ENCODE measurements around the gene GALNS. TPM values are rescaled to one million over a fixed set of nuclear protein-coding genes. Genes with fewer than 3 reads are reported as not detected.
"Not testable (repeated sequence)": the region's sequence is repeated elsewhere in the genome, so short reads cannot be mapped to it uniquely, and the experiment has no call there.

Gene GALNS
- total and polyA plus RNA-seq, 8 donors = 5.7 to 26.1 (median 9.1) TPM

DNA sequence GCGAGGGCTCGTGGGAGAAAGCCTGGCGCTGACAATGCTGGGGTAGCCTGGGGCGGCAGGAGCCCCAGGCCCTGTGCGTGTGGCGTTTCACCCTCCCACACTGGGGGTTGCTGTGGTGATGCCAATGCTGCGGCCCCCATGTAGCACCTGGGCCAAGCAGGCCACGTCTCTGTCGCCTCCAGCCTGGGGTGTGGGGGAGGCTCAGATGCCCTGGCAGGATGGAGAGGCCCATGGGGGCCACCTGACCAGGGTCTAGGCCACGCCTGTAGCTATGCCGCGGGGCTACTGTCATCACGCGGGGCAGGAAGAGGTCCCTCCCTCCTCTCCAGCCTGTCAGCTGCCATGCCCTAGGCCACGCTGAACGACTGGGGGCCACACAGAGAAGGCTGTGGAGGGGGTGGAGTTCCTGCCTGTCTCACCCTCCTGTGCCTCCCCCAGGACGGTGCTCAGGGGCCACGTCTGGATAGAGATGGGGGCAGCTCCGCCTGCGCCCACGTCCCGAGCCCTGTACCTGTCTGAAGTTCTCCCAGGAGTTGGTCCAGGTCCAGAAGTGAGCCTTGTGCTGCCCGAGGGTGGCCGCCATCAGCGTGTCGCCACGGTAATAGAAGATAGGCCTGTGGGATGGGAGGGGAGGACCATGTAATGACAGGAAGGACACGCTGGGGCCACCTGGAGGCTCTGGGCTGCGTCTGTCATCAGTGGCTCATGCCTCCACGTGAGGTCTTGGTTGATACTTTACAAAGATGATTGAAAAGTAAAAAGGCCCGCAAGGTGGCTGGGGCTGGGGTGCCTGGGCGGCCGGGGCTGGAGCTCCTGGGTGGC is 32.3 kb downstream of the GALNS start:
- 87 to 91% methylated on average over 33 of the region's 33 CpGs for WGBS, 2 donors
- Histone ChIP-seq H3K4me3 (no peak overlapping the region), H3K27me3 (no peaks in the 10 kb centered on the region), H3K9me3 (no peaks in the 10 kb centered on the region), H3K36me3 (no peaks in the 10 kb centered on the region), H3K4me1 (no peaks in the 10 kb centered on the region), H3K27ac (no peak overlapping the region)
- TF ChIP-seq, protein P1, sequence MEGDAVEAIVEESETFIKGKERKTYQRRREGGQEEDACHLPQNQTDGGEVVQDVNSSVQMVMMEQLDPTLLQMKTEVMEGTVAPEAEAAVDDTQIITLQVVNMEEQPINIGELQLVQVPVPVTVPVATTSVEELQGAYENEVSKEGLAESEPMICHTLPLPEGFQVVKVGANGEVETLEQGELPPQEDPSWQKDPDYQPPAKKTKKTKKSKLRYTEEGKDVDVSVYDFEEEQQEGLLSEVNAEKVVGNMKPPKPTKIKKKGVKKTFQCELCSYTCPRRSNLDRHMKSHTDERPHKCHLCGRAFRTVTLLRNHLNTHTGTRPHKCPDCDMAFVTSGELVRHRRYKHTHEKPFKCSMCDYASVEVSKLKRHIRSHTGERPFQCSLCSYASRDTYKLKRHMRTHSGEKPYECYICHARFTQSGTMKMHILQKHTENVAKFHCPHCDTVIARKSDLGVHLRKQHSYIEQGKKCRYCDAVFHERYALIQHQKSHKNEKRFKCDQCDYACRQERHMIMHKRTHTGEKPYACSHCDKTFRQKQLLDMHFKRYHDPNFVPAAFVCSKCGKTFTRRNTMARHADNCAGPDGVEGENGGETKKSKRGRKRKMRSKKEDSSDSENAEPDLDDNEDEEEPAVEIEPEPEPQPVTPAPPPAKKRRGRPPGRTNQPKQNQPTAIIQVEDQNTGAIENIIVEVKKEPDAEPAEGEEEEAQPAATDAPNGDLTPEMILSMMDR (IDR thresholded peaks at IDR 0.05) = no peak
- ATAC-seq (no peak), FAIRE-seq (no peak), DNase-seq (peak in 1 of 6 donors; percentile 64)
- intact Hi-C loops (cut with DNase I) = no loop called here

DNA sequence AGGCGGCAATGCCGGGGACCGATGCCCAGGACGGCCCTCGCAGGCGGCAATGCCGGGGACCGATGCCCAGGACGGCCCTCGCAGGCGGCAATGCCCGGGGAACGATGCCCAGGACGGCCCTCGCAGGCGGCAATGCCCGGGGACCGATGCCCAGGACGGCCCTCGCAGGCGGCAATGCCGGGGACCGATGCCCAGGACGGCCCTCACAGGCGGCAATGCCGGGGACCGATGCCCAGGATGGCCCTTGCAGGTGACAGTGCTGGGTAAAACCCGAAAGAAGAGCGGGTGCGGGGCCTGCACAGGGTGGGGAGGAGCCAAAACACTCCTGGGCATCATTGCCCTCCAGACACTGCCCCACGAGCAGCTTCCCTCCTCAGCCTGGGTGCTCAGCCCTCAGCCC is 33.1 kb downstream of the GALNS start:
- FAIRE-seq; H3K27me3 ChIP-seq; H3K4me1 ChIP-seq; H3K4me3 ChIP-seq; H3K36me3 ChIP-seq; intact Hi-C loops (cut with DNase I); H3K9me3 ChIP-seq; ATAC-seq; H3K27ac ChIP-seq: not testable (repeated sequence)
- WGBS, 2 donors = 95 to 96% methylated on average over 28 to 29 of the region's 31 CpGs
- DNase-seq = peak in 1 of 6 donors; percentile 47

- TF ChIP-seq, protein P1 (IDR thresholded peaks at IDR 0.05) = no peak
- Histone ChIP-seq H3K36me3 (no peaks in the 10 kb centered on the region), H3K4me1 (no peaks in the 10 kb centered on the region), H3K27me3 (no peaks in the 10 kb centered on the region), H3K4me3 (no peak overlapping the region), H3K9me3 (no peaks in the 10 kb centered on the region), H3K27ac (no peak overlapping the region)
- no peak for ATAC-seq
- DNase-seq = peak in 1 of 6 donors; percentile 67
- no peak for FAIRE-seq
- WGBS, 2 donors = 89 to 91% methylated on average over 23 to 24 of the region's 24 CpGs
- intact Hi-C loops (cut with DNase I) = no loop called here
These were observed 34.3 kb downstream of the GALNS start for GRCh38 chr16:88822281-88823040.

GRCh38 chr16:88821168-88821850 is 35.4 kb downstream of the GALNS start:
- intact Hi-C loops (cut with DNase I) = no loop called here
- no peaks in the 10 kb centered on the region for H3K36me3 ChIP-seq
- FAIRE-seq = no peak
- peak in 1 of 4 donors; percentile 17 for ATAC-seq
- no peaks in the 10 kb centered on the region for H3K4me1 ChIP-seq
- no peak overlapping the region for H3K27ac ChIP-seq
- TF ChIP-seq, protein P1 (IDR thresholded peaks at IDR 0.05) = no peak
- no peaks in the 10 kb centered on the region for H3K27me3 ChIP-seq
- DNase-seq = peak in 1 of 6 donors; percentile 69
- H3K4me3 ChIP-seq = no peak overlapping the region
- WGBS, 2 donors = 83 to 85% methylated on average over 22 of the region's 22 CpGs
- no peaks in the 10 kb centered on the region for H3K9me3 ChIP-seq

GRCh38 chr16:88820385-88821025 is 36.2 kb downstream of the GALNS start:
- TF ChIP-seq, protein P1 (IDR thresholded peaks at IDR 0.05) = no peak
- intact Hi-C loops (cut with DNase I) = no loop called here
- H3K27ac ChIP-seq = no peak overlapping the region
- no peak for ATAC-seq
- H3K27me3 ChIP-seq = no peaks in the 10 kb centered on the region
- WGBS, 2 donors = 87 to 88% methylated on average over 17 to 20 of the region's 20 CpGs
- H3K9me3 ChIP-seq = no peaks in the 10 kb centered on the region
- no peak for FAIRE-seq
- peak in 1 of 6 donors; percentile 67 for DNase-seq
- H3K36me3 ChIP-seq = no peaks in the 10 kb centered on the region
- no peaks in the 10 kb centered on the region for H3K4me1 ChIP-seq
- no peak overlapping the region for H3K4me3 ChIP-seq

Data from pancreas (tissue), 10 donors.